Mammary epithelial cell (primary cell): Measurements from ENCODE around the gene KDM5B.

Source experiments
- EZH2 ChIP-seq: IDR thresholded peaks from 2 replicates; pipeline ENCODE4 v1.6.1; 2012; ENCODE audit warnings: low read length, inconsistent platforms, borderline replicate concordance
- TF ChIP-seq, protein P1 (sequence below), 2 donors: IDR thresholded peaks in 1 of 2; conservative IDR thresholded peaks in 1 of 2; 2 replicates each; pipeline ENCODE4 v1.5.1; 2011 to 2012; ENCODE audit warnings: inconsistent platforms in 2 of 2, low read length in 2 of 2, mild to moderate bottlenecking in 2 of 2, control low read depth in 1 of 2, low read depth in 1 of 2; ENCODE audit not compliant: insufficient read depth in 1 of 2; ENCODE audit errors: extremely low read depth in 1 of 2

DNA sequence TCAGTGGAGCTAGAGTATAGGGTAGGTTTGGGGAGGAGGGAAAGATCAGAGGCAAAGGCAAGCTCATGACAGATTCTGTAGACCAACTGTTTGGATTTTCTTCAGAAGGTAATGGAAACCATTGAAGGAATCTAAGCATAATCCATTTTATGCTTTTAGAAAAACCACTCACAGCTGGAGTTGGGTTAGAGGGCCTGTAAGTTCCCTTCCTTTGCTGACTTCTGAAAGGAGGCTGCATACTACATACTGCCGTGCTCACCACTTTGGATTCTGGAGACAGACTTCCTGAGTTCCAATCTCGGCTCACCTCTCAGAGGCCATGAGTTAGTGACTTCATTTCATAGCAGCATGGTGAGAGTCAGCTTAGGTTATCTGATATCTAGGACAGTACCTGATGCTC is 91.6 kb downstream of the KDM5B start:
- TF ChIP-seq, protein P1, sequence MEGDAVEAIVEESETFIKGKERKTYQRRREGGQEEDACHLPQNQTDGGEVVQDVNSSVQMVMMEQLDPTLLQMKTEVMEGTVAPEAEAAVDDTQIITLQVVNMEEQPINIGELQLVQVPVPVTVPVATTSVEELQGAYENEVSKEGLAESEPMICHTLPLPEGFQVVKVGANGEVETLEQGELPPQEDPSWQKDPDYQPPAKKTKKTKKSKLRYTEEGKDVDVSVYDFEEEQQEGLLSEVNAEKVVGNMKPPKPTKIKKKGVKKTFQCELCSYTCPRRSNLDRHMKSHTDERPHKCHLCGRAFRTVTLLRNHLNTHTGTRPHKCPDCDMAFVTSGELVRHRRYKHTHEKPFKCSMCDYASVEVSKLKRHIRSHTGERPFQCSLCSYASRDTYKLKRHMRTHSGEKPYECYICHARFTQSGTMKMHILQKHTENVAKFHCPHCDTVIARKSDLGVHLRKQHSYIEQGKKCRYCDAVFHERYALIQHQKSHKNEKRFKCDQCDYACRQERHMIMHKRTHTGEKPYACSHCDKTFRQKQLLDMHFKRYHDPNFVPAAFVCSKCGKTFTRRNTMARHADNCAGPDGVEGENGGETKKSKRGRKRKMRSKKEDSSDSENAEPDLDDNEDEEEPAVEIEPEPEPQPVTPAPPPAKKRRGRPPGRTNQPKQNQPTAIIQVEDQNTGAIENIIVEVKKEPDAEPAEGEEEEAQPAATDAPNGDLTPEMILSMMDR (conservative IDR thresholded peaks at IDR 0.05 in 1 of 2, IDR thresholded peaks at IDR 0.05 in 1 of 2; ENCODE audit: extremely low read depth in 1 of 2, insufficient read depth in 1 of 2, low read depth in 1 of 2, low read length in 2 of 2): no peak
- TF ChIP-seq EZH2: no peak
